ENCODE data around the gene MZT2B.
"Not testable (repeated sequence)": the region's sequence is repeated elsewhere in the genome, so short reads cannot be mapped to it uniquely, and the experiment has no call there.

MZT2B gene

GRCh38 chr2:130181880-130182682 lies at the start of gene MZT2B:
TSS of gene MZT2B (plus strand) at chr2:130182262. CDS start at chr2:130182283, 21 bp downstream.
- DNase-seq: peak; percentile 89

GRCh38 chr2:130135692-130136541 lies 46.1 kb upstream of the MZT2B start:
- no peak for DNase-seq

- DNase-seq: not testable (repeated sequence)
Measured at GRCh38 chr2:130136546-130136945, 45.5 kb upstream of the MZT2B start.

- DNase-seq: not testable (repeated sequence)
Measured at GRCh38 chr2:130137118-130137517, 44.9 kb upstream of the MZT2B start.

GRCh38 chr2:130138326-130138725 lies 43.7 kb upstream of the MZT2B start:
- DNase-seq: not testable (repeated sequence)

GRCh38 chr2:130138841-130139251 lies 43.2 kb upstream of the MZT2B start:
- DNase-seq: not testable (repeated sequence)

- not testable (repeated sequence) for DNase-seq
Measured at GRCh38 chr2:130139331-130140280, 42.5 kb upstream of the MZT2B start.

- not testable (repeated sequence) for DNase-seq
Measured at GRCh38 chr2:130140516-130140915, 41.5 kb upstream of the MZT2B start.

- DNase-seq: not testable (repeated sequence)
Measured at GRCh38 chr2:130141002-130141401, 41.1 kb upstream of the MZT2B start.

- not testable (repeated sequence) for DNase-seq
Measured at GRCh38 chr2:130141645-130142370, 40.3 kb upstream of the MZT2B start.

- DNase-seq: not testable (repeated sequence)
Measured at GRCh38 chr2:130142396-130143265, 39.4 kb upstream of the MZT2B start.

- not testable (repeated sequence) for DNase-seq
Measured at GRCh38 chr2:130143266-130144039, 38.6 kb upstream of the MZT2B start.

GRCh38 chr2:130145006-130145414 lies 37.1 kb upstream of the MZT2B start, which contains the start of gene CCDC74B:
TSS of gene CCDC74B (minus strand) at chr2:130145112. CDS start at chr2:130144996, 116 bp downstream.
- peak; percentile 50 for DNase-seq

- not testable (repeated sequence) for DNase-seq
Measured at GRCh38 chr2:130148515-130148914, 33.5 kb upstream of the MZT2B start.

- no peak for DNase-seq
Measured at GRCh38 chr2:130150181-130151144, 31.6 kb upstream of the MZT2B start.

GRCh38 chr2:130151145-130151512 lies 30.9 kb upstream of the MZT2B start:
- DNase-seq: not testable (repeated sequence)

GRCh38 chr2:130152136-130152815 lies 29.8 kb upstream of the MZT2B start:
- not testable (repeated sequence) for DNase-seq

Measured in stimulated activated CD4-positive, alpha-beta T cell treated with anti-CD3 and anti-CD28 coated beads, Interleukin-12 subunit alpha, Interleukin-12 subunit beta, amount 100 ng/mL, for 4 hours (primary cell).